Adipocyte (in vitro differentiated cells): ENCODE results near the gene C6orf136.
"Not testable (repeated sequence)": the region's sequence is repeated elsewhere in the genome, so short reads cannot be mapped to it uniquely, and the experiment has no call there.

Experiments
- DNase-seq: peaks from one replicate; pipeline ENCODE4 v3.0.0-alpha.2; 2015; ENCODE audit warnings: low read depth
- H3K27me3 ChIP-seq: replicated peaks from 2 replicates; pipeline ENCODE4 v1.7.0; 2013; ENCODE audit warnings: mild to moderate bottlenecking, low read length, moderate library complexity; ENCODE audit not compliant: control insufficient read depth, insufficient read depth
- H3K36me3 ChIP-seq: 2 replicates; pipeline ENCODE4 v1.7.0; 2013; ENCODE audit warnings: low read length, mild to moderate bottlenecking, moderate library complexity; ENCODE audit not compliant: control insufficient read depth, insufficient read depth, severe bottlenecking
- H3K4me1 ChIP-seq: 2 replicates; pipeline ENCODE4 v1.7.0; 2013; ENCODE audit warnings: mild to moderate bottlenecking, low read length, moderate library complexity; ENCODE audit not compliant: control insufficient read depth, insufficient read depth
- H3K4me3 ChIP-seq: 2 replicates; pipeline ENCODE4 v1.7.0; 2013; ENCODE audit warnings: mild to moderate bottlenecking, low read length, moderate library complexity
- H3K9ac ChIP-seq: 2 replicates; pipeline ENCODE4 v1.7.0; 2013; ENCODE audit warnings: mild to moderate bottlenecking, low read length, moderate library complexity
- H3K9me3 ChIP-seq: 2 replicates; pipeline ENCODE4 v1.7.0; 2013; ENCODE audit warnings: mild to moderate bottlenecking, low read length, moderate library complexity; ENCODE audit not compliant: control insufficient read depth

C6orf136 gene, protein sequence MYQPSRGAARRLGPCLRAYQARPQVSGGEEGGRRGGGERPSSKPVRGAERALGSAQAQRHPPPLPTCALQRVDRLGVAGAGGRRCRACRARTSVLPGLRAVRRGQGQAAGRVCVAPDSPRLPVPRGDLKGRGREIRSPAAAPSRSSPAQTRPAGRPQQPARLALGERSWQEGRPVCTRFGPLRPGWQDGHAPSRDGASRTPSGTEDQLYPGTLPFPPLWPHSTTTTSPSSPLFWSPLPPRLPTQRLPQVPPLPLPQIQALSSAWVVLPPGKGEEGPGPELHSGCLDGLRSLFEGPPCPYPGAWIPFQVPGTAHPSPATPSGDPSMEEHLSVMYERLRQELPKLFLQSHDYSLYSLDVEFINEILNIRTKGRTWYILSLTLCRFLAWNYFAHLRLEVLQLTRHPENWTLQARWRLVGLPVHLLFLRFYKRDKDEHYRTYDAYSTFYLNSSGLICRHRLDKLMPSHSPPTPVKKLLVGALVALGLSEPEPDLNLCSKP

DNA sequence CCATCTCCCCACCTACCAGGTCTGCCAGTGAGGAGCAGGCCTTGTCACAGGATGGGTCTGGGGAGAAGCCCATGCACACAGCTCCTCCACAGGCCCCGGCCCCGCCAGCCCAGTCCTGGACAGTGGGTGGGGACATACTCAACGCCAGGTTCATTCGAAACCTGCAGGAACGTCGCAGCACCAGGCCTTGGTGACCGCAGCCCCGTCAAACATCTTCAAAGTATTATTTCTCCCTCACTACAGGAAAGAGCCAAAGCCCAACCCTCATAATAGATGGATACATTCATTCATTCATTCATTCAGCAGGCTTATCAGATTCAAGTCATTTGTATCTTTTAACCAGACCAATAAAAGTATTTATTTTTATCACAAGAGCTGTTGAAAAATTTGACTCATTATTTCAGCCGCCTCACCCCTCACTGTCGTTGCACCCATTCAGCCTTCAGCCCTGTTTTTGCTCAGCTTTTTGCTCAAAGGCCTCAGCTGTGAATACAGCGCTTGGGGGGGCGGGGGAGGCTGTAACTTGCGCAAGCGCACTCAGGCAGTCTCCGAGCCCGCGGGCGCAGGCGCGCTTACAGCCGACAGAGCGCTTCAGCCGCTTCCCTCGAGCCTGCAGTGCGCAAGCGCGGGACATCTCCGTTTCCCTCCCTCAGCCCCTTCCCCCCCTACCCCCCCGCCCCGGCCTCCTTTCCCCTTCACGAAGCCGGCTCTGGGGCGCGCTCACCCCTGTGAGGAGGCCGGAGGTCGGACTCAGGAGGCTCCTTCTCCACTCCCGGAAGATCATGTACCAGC lies at the start of gene C6orf136:
Gene C6orf136, plus strand, starts transcription at position 684 of the 792 bp plus-strand sequence. Its CDS starts 99 bp downstream, at position 783.
- peak; percentile 97 for DNase-seq
- Histone ChIP-seq H3K4me1 (peaks cover 7% of the 10 kb centered on the region), H3K4me3 (peak within 1 kb of the TSS; percentile 90), H3K36me3 (peaks cover 24% of the 10 kb centered on the region), H3K9me3 (no peaks in the 10 kb centered on the region), H3K27me3 (no peaks in the 10 kb centered on the region), H3K9ac (peak within 1 kb of the TSS; percentile 93)

DNA sequence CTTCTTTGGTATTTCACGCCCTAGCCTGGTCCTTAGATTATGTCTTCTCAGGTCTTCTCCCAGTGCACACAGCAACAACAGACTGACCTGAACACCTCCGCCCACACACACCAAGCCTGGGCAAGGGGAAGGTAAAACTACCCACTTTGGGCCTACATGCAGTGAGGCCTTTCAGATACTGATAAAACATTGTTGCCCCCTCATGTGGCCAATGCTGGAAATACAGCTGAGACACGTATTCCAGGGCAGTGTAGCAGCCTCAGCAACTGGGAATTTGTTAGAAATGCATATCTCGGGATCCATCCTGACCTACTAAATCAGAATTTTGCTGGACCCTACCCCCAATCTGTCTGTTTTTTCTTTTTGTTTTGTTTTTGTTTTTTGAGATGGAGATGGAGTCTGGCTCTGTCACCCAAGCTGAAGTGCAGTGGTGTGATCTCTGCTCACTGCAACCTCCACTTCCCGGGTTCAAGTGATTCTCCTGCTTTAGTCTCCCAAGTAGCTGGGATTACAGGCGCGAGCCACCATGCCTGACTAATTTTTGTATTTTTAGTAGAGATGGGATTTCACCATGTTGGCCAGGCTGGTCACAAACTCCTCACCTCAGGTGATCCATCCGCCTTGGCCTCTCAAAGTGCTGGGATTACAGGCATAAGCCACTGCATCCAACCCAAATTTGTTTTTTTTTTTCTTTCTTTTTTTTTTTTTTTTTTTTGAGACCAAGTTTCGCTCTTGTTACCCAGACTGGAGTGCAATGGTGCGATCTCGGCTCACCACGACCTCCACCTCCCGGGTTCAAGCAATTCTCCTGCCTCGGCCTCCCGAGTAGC lies 49.4 kb upstream of the C6orf136 start:
- Histone ChIP-seq H3K9ac (peak overlapping the region; percentile 30), H3K36me3 (peaks cover 40% of the 10 kb centered on the region)
- H3K4me1 ChIP-seq, H3K4me3 ChIP-seq, H3K27me3 ChIP-seq, H3K9me3 ChIP-seq: not testable (repeated sequence)
- DNase-seq: peak; percentile 91

DNA sequence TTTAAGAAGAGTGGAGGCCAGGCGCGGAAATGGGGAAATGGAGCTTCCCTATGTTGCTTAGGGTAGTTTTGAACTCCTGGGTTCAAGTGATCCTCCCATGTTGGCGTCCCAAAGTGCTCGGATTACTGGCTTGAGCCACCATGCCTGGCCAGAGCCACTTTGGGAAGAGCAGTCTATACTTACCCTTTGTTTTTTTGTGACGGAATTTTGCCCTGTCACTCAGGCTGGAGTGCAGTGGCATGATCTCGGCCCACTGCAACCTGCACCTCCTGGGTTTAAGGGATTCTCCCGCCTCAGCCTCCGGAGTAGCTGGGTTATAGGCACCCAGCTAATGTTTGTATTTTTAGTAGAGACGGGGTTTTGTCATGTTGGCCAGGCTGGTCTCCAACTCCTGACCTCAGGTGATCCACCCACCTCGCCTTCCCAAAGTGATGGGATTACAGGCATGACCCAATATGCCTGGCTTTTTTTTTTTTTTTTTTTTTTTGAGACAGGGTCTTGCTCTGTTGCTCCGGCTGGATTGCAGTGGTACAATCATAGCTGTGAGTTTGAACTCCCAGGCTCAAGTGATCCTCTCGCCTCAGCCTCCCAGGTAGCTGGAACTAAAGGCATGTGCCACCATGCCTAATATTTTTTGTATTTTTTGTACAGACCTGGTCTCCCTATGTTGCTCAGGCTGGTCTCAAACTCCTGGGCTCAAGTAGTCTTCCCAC lies 47.9 kb upstream of the C6orf136 start:
- Histone ChIP-seq H3K27me3 (no peaks in the 10 kb centered on the region), H3K36me3 (peaks cover 50% of the 10 kb centered on the region), H3K4me1 (no peaks in the 10 kb centered on the region), H3K9me3 (no peaks in the 10 kb centered on the region), H3K4me3 (no peak overlapping the region), H3K9ac (no peak overlapping the region)
- DNase-seq: no peak

DNA sequence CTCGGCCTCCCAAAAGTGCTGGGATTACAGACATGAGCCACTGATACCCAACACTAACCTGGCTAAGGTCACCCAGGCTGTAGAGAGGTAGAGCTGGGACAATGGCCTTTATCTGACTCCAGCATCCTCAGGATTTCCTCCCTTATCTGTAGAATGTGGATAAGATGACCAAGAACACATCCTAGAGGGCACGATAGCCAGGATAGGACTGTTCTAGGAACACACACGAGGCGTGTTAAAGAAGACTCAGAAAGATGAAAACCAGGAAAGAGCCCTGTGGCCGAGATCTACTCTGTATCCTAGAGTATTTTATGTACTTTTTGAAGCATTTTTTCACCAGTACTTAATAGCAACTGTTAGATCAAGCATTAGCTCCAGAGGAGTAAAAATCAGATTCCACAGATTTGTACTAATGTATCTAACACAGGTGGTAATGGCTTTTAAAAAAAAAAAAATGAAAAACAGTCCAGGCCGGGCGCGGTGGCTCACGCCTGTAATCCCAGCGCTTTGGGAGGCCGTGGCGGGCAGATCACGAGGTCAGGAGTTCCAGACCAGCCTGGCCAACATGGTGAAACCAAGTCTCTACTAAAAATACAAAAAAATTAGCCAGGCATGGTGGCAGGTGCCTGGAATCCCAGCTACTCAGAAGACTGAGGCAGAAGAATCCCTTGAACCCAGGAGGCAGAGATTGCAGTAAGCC lies 47.2 kb upstream of the C6orf136 start:
- no peak overlapping the region for H3K4me3 ChIP-seq
- no peaks in the 10 kb centered on the region for H3K9me3 ChIP-seq
- DNase-seq: no peak
- H3K9ac ChIP-seq: no peak overlapping the region
- no peaks in the 10 kb centered on the region for H3K27me3 ChIP-seq
- no peaks in the 10 kb centered on the region for H3K4me1 ChIP-seq
- H3K36me3 ChIP-seq: peaks cover 50% of the 10 kb centered on the region

DNA sequence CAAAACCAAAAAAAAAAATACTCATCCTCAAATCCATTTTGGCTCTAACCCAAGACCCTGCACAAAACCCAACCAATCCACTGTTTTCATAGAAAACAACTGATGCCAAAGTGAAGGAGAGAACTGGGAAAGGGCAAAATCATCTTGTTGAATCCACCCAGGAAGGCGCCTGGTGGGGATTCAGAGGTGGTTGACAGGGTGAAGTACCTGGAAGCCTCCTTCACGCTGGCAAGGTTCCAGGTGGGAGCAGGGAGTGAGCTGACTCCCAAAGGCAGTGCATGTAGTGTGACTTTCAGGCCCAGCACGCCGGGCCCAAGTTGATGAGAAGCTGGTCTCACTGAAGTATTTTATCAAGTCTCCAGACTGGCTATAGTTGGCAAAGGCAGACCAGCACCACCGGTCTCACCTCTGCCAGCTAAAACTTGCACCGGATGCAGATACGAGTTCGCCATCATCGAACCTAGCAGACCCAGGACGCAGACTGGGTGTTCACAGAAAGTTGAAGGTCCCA lies 46.4 kb upstream of the C6orf136 start:
- H3K4me1 ChIP-seq: no peaks in the 10 kb centered on the region
- no peak for DNase-seq
- H3K9me3 ChIP-seq: no peaks in the 10 kb centered on the region
- no peak overlapping the region for H3K4me3 ChIP-seq
- H3K36me3 ChIP-seq: peaks cover 55% of the 10 kb centered on the region
- no peaks in the 10 kb centered on the region for H3K27me3 ChIP-seq
- H3K9ac ChIP-seq: no peak overlapping the region

DNA sequence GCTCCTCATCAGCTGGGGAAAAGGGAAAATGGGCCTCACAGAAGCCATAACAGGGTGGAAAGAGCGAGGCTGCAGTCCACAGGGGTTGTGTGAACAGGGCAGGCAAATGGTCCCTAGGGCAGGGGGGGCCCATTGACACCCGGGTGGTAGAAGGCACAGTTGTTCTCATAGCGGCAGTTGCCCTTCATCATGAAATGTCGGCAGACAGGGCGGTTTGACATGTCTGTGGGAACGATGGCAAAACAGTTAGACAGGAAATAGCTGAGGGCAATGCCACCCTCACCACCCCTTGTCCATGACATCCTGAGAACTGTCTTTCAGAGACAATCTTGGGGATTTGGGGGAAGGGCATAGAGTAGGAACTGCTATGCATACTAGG lies 45.5 kb upstream of the C6orf136 start:
- Histone ChIP-seq H3K9me3 (no peaks in the 10 kb centered on the region), H3K36me3 (peaks cover 63% of the 10 kb centered on the region), H3K9ac (no peak overlapping the region), H3K4me3 (no peak overlapping the region), H3K27me3 (no peaks in the 10 kb centered on the region), H3K4me1 (peaks cover under 1% of the 10 kb centered on the region)
- no peak for DNase-seq

DNA sequence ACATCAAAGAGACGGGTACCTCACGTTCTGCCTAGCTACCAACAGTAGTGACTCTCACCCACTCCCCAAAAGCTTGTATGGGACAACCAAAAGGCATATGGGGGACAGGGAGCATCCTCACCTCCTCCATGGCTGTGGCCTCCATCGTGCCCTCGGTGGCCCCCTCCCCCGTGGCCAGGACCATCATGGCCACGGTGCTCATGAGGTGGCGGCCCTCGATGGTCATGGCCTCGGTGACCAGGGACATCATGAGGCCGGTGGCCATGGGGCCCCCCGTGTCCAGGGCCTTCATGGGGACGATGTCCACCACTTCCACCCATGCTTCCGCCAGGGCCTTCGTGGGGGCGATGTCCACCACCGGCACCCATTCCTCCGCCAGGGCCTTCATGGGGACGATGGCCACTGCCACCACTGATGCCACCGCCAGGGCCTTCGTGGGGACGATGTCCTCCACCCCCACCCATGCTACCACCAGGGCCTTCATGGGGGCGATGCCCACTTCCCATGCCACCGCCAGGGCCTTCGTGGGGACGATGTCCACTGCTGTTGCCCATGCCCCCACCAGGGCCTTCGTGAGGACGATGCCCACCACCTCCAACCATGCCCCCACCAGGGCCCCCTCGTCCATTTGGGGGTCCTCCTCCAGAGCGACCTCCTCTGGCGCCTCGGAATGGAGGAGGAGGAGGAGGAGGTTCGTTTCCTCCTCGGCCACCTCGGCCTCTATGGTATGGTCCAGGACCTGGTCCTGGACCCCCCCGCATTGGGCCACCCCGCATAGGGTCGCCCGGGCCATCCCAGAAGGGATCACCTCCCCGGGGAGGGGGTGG lies 44.9 kb upstream of the C6orf136 start:
- Histone ChIP-seq H3K4me1 (peaks cover 6% of the 10 kb centered on the region), H3K27me3 (no peaks in the 10 kb centered on the region), H3K9ac (no peak overlapping the region), H3K36me3 (peaks cover 69% of the 10 kb centered on the region), H3K4me3 (no peak overlapping the region), H3K9me3 (no peaks in the 10 kb centered on the region)
- no peak for DNase-seq

DNA sequence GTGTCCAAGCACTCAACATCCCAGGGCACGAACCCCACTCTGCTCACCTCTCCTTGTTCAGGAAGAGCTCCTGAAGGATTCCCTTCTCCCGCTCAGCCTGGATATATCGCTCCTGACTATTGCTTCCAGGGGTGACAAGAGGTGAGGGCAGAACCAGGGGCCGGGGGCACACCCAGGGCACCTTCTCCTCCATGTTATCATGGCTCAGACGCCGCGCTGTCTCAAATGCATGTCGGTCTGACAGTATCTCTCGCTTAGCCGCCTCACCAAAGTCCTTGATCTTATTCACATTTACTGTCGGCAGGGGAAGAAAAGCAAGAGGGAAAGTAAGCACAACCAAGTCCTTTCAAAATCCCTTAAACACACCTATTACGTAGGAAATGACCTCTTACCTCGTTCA lies 43.0 kb upstream of the C6orf136 start:
- Histone ChIP-seq H3K4me1 (peaks cover 16% of the 10 kb centered on the region), H3K9me3 (no peaks in the 10 kb centered on the region), H3K4me3 (no peak overlapping the region), H3K27me3 (no peaks in the 10 kb centered on the region), H3K9ac (no peak overlapping the region), H3K36me3 (peaks cover 87% of the 10 kb centered on the region)
- no peak for DNase-seq

DNA sequence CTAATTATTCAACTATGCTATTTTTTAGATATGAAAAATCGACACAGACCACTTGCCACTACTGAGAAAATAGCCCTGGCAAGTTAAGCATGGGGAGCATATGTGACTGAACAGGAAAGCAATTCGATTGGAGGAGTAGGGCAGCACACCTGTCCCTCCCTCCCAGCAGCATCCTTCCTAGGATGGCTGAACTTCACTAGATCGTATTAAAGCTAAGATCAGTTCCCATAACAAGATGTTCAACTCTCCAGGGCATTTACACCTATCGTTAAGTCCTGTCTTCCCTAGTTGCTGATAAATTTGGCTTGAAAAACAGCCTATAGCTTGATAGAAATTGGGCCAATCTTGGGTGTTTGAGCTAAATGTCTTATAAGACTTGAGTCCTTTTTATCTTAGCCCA lies 36.9 kb upstream of the C6orf136 start:
- Histone ChIP-seq H3K4me3 (no peak overlapping the region), H3K27me3 (no peaks in the 10 kb centered on the region), H3K9ac (no peak overlapping the region), H3K4me1 (peaks cover 59% of the 10 kb centered on the region), H3K36me3 (peaks cover 43% of the 10 kb centered on the region), H3K9me3 (no peaks in the 10 kb centered on the region)
- no peak for DNase-seq
